SW 1271 (cell line): ENCODE results near the gene NRXN3.

ENCODE experiments used
- DNase-seq, 2 experiments: peaks; one replicate each; lab custom pipeline; 2025; lab: John Stamatoyannopoulos, UW

NRXN3 gene

GRCh38 chr14:79630288-79630960 is 1460.3 kb downstream of the NRXN3 start:
- no peak for DNase-seq

GRCh38 chr14:79631276-79631675 is 1461.1 kb downstream of the NRXN3 start:
- no peak for DNase-seq

GRCh38 chr14:79638672-79639266 is 1468.6 kb downstream of the NRXN3 start:
- no peak for DNase-seq

GRCh38 chr14:79639613-79640012 is 1469.4 kb downstream of the NRXN3 start:
- DNase-seq = no peak

GRCh38 chr14:79641371-79641770 is 1471.2 kb downstream of the NRXN3 start:
- no peak for DNase-seq

GRCh38 chr14:79643132-79643531 is 1473.0 kb downstream of the NRXN3 start:
- no peak for DNase-seq

GRCh38 chr14:79645753-79646362 is 1475.7 kb downstream of the NRXN3 start:
- DNase-seq = no peak

GRCh38 chr14:79649856-79650255 is 1479.7 kb downstream of the NRXN3 start:
- DNase-seq = no peak

- no peak for DNase-seq
Observed at GRCh38 chr14:79652513-79653307, 1482.5 kb downstream of the NRXN3 start.

GRCh38 chr14:79656056-79656455 is 1485.9 kb downstream of the NRXN3 start:
- no peak for DNase-seq

- no peak for DNase-seq
Observed at GRCh38 chr14:79656496-79656895, 1486.3 kb downstream of the NRXN3 start.

- DNase-seq = no peak
Observed at GRCh38 chr14:79658221-79658620, 1488.0 kb downstream of the NRXN3 start.

- DNase-seq = no peak
Observed at GRCh38 chr14:79658769-79659168, 1488.6 kb downstream of the NRXN3 start.

GRCh38 chr14:79660053-79660939 is 1490.1 kb downstream of the NRXN3 start:
- no peak for DNase-seq

- no peak for DNase-seq
Observed at GRCh38 chr14:79661752-79662151, 1491.6 kb downstream of the NRXN3 start.

GRCh38 chr14:79663453-79663852 is 1493.3 kb downstream of the NRXN3 start:
- no peak for DNase-seq

- no peak for DNase-seq
Observed at GRCh38 chr14:79665556-79665955, 1495.4 kb downstream of the NRXN3 start.

GRCh38 chr14:79668951-79669350 is 1498.8 kb downstream of the NRXN3 start:
- DNase-seq = no peak

- no peak for DNase-seq
Observed at GRCh38 chr14:79670811-79671210, 1500.6 kb downstream of the NRXN3 start.

GRCh38 chr14:79680087-79680486 is 1509.9 kb downstream of the NRXN3 start:
- no peak for DNase-seq

GRCh38 chr14:79686196-79686595 is 1516.0 kb downstream of the NRXN3 start:
- DNase-seq = no peak

- DNase-seq = no peak
Observed at GRCh38 chr14:79690960-79691359, 1520.8 kb downstream of the NRXN3 start.
